Brain microvascular endothelial cell (primary cell): ENCODE results near the gene ECHS1.

Experiments
- DNase-seq: peaks from one replicate; pipeline ENCODE4 v3.0.0-alpha.2; 2020
- H3K27ac ChIP-seq: fragments of 250-450 bp; sonication (Bioruptor Pico); 2 replicates; pipeline ENCODE4 v1.5.1; 2020; ENCODE audit warnings: mild to moderate bottlenecking, moderate library complexity
- H3K27me3 ChIP-seq: fragments of 250-450 bp; sonication (Bioruptor Pico); replicated peaks from 2 replicates; pipeline ENCODE4 v1.5.1; 2020; ENCODE audit warnings: mild to moderate bottlenecking
- H3K36me3 ChIP-seq: fragments of 250-450 bp; sonication (Bioruptor Pico); replicated peaks from 2 replicates; pipeline ENCODE4 v1.5.1; 2020; ENCODE audit warnings: mild to moderate bottlenecking
- H3K4me3 ChIP-seq: 2 replicates; pipeline ENCODE4 v1.5.1; 2011; ENCODE audit warnings: low read depth, mild to moderate bottlenecking, control low read depth, low read length, moderate library complexity
- in situ Hi-C: cut with HindIII; loops from 2 replicates; pipeline ENCODE4 v1.10.0; 2017; ENCODE audit warnings: low sequenced_read_pairs, low pct_ligation_motif_present
- TF ChIP-seq, protein P1 (sequence below): IDR thresholded peaks from 2 replicates; pipeline ENCODE4 v1.5.1; 2011; ENCODE audit warnings: low read depth, mild to moderate bottlenecking, moderate library complexity, low read length, control low read depth, inconsistent platforms; ENCODE audit errors: missing control alignments

Gene ECHS1

DNA sequence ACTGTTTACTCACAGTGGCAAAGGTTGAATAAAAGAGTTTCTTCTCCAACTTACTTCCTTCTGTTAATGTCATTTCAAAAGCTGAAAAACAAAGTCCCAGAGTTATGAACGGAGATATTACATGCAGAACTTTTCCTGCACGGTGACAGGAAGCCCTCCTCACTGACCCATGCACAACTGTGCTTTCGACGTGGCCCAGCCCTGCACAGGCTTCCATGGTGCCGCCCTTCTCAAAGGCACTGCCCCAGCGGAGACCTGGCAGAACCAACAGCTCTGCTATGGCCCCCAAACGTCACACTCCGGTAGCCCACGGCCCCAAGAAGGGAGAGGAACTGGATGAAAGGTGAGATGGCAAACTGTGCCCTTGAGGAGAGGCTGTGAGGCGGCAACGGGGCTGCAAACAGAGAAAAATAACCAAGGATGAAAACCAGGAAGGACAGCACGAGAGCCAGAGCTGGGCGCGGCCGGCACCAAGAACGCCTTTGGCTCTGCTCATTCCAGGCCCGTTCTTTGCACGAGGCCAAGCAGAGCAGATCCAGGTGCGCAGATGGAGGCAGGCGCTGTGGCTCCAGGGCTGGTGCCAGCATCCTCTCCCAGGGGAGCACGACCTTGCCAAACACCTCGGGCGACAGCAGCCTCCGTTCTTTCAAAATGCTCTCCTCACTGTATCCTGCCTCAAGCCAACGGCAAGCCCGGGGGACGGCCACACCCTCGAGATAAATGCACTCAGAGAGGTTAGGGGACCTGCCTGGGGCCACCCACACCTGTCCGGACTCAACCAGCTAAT is 8.3 kb downstream of the ECHS1 start:
- no peak overlapping the region for H3K27ac ChIP-seq
- TF ChIP-seq, protein P1, sequence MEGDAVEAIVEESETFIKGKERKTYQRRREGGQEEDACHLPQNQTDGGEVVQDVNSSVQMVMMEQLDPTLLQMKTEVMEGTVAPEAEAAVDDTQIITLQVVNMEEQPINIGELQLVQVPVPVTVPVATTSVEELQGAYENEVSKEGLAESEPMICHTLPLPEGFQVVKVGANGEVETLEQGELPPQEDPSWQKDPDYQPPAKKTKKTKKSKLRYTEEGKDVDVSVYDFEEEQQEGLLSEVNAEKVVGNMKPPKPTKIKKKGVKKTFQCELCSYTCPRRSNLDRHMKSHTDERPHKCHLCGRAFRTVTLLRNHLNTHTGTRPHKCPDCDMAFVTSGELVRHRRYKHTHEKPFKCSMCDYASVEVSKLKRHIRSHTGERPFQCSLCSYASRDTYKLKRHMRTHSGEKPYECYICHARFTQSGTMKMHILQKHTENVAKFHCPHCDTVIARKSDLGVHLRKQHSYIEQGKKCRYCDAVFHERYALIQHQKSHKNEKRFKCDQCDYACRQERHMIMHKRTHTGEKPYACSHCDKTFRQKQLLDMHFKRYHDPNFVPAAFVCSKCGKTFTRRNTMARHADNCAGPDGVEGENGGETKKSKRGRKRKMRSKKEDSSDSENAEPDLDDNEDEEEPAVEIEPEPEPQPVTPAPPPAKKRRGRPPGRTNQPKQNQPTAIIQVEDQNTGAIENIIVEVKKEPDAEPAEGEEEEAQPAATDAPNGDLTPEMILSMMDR: no peak
- no peak overlapping the region for H3K4me3 ChIP-seq
- H3K27me3 ChIP-seq: no peaks in the 10 kb centered on the region
- DNase-seq: no peak
- in situ Hi-C loops: no loop called here
- peaks cover 53% of the 10 kb centered on the region for H3K36me3 ChIP-seq

DNA sequence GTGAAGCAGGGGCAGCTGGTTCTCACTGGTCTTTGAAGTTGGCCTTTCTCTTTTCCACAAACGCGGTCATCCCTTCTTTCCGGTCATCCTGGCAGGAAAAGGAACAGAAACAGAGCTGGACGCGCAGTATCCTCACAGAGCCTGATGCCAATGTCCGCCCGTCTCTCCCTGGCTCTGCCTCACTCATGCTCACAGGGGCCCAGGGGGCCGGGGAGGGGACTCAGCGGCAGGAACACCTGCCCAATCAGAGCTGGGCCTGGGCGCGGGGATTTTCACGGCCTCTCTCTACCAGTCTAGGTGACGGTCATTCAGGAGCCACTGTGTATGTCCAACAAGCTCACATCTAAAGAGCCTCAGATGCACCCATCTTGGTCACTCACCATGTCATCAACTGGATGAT is 10.3 kb downstream of the ECHS1 start:
- H3K36me3 ChIP-seq: peaks cover 39% of the 10 kb centered on the region
- no peak for DNase-seq
- H3K4me3 ChIP-seq: no peak overlapping the region
- in situ Hi-C loops: no loop called here
- TF ChIP-seq, protein P1: no peak
- H3K27me3 ChIP-seq: no peaks in the 10 kb centered on the region
- no peak overlapping the region for H3K27ac ChIP-seq

DNA sequence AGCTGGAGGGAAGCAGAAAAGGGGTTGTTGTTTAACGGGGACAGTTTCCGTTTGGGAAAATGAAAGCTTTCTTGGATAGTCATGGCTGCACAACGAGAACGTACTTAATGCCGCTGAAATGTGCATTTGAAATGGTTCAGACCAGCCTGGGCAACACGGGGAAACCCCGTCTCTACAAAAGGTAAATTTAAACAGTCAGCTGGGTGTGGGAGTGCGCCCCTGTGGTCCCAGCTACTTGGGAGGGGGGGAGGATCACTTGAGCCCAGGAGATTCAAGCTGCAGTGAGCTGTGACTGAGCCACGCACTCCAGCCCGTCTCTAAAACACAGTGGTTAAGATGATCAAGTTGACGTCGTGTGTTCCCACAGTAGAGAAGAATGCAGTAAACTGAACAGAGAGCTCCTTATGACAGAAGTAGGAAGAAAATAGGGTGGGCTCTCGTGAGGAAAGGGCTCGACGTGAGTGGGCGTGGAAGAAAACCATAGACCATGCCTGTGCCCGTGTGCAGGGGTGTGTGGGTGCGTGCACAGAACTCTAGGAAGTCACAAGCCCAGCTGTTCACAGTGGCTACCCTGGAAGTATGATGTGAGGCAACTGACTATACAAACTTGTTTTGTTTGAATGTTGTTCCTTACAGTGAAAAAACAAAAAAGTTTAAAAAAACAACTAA is 11.2 kb downstream of the ECHS1 start:
- TF ChIP-seq, protein P1: no peak
- H3K27me3 ChIP-seq: no peaks in the 10 kb centered on the region
- peaks cover 37% of the 10 kb centered on the region for H3K36me3 ChIP-seq
- no peak for DNase-seq
- no peak overlapping the region for H3K27ac ChIP-seq
- in situ Hi-C loops: no loop called here
- H3K4me3 ChIP-seq: no peak overlapping the region

DNA sequence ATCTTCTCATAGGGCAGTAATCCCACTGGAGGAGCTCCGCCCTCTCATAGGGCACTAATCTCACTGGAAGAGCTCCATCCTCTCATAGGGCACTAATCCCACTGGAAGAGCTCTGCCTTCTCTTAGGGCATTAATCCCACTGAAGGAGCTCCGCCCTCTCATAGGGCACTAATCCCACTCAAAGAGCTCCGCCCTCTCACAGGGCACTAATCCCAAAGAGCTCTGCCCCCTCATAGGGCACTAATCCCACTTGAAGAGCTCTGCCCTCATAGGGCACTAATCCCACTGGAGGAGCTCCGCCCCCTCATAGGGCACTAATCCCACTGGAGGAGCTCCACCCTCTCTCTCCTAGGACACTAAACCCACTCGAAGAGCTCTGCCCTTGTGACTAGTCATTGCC is 11.9 kb downstream of the ECHS1 start:
- H3K36me3 ChIP-seq: peaks cover 33% of the 10 kb centered on the region
- H3K27me3 ChIP-seq: no peaks in the 10 kb centered on the region
- DNase-seq: no peak
- H3K4me3 ChIP-seq: no peak overlapping the region
- H3K27ac ChIP-seq: no peak overlapping the region
- in situ Hi-C loops: no loop called here
- TF ChIP-seq, protein P1: no peak

DNA sequence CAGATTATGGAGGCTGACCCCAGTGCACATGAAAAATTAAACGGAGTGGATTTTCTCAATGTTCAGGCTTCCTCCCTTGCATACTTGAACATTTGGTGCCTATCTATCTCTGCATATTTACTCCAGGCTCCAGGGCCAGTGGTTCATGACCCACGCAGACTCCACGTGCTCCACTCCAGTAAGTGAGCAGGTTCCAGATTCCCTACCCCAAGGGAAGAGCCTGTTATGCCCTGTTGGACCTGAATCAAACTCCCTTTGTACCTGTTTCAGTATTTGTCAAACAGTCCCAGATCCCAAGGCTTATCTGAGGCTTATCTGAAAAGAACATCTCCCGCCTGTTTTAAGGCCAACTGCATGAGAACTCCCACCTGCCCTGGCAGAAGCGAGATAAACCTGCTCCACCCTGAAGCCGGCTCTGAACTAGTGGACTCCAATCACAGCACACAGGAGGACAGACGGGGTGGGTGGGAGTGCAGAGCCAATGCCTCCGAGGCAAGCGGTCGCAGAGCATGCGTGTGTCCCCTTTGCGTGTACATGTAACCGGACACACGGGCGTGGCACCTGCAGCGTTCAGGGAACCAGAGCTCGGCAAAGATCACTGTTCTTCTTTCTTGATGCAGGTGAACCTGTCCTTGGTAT is 13.1 kb downstream of the ECHS1 start:
- no peak overlapping the region for H3K4me3 ChIP-seq
- no peaks in the 10 kb centered on the region for H3K27me3 ChIP-seq
- in situ Hi-C loops: no loop called here
- H3K27ac ChIP-seq: no peak overlapping the region
- DNase-seq: no peak
- TF ChIP-seq, protein P1: no peak
- peaks cover 27% of the 10 kb centered on the region for H3K36me3 ChIP-seq
